M059J (cell line): ENCODE measurements around the gene MC5R. TPM values are rescaled to one million over a fixed set of nuclear protein-coding genes. Genes with fewer than 3 reads are reported as not detected.

Experiments used
- DNase-seq: peaks from one replicate; pipeline ENCODE4 v3.0.0-alpha.2; 2012; ENCODE audit warnings: low read depth
- total RNA-seq: library from RNA; depleted of rRNA; stranded (reverse); fragments of >200 nt; shearing (Covaris generic); gene quantifications from 2 replicates; pipeline ENCODE4 v1.2.3, GENCODE V29; 2014; rRNA removed

The MC5R gene
- not detected in 2 replicates for total RNA-seq

DNA sequence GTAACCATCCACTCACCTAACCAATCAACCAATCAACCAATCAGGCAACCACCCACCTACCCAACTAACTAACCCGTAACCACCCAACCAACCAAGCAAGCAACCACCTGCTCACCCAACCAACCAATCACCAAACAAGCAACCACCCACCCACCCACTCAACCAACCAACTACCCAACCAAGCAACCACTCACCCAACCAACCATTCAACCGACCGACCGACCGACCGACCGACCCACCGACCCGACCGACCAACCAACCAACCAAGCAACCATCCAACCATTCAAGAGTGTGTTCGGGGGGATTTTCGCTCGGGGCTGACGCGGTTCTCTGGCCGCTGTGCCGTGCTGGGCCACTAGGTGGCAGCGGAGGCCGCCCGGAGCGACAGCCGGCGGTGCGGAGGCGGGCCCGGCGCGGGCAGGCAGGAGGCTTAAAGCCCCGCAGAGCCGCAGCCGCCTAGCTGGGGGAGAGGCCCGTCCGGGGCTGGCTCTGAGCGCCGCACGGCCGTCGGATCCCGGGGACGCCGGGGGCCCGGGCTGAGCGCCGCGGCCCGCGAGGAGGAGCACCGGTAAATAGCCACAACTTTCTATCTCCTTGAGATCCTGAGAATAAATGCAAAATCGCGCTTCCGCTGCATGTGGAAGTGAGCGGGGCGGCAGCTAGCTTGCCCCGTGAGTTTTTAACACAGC, at the start of gene MC5R:
MC5R (plus strand) TSS at position 443 of the 689 bp plus-strand sequence. CDS start 1,617 bp downstream, outside the sequence.
- DNase-seq, result peak; percentile 17

DNA sequence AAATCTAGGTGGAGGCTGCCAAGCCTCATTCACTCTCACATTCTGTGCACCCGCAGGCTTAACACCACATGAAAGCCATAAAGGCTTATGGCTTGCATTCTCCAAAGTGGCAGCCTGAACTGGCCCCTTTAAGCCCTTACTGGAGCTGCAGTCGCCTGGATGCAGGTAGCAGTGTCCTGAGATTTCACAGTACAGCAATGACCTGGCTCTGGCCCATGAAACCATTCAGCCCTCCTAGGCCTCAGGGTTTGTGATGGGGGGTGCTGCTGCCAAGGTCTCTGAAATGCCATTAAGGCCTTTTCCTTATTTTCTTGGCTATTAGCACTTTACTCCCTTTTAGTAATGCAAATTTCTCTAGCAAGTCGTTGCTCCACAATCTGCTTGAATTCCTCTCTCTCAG, 48.9 kb upstream of the MC5R start:
- no peak for DNase-seq

DNA sequence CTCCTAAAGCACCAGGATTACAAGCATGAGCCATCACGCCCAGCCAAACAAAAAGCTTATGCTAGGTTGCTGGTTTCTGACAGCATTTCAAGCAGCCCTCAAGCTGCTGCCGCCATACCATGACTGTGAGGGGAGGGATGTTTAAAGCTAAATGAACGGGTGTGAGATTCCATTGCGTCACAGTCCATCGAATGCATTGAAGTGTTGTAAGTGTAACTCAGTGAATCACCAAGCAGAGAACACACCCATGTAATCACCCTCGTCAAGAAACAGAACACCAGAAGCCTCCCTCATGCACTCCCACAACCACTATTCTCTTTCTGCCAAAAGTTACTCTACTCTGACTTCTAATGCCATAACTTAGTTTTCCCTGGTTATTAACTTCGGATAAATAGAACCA, 32.8 kb upstream of the MC5R start:
- no peak for DNase-seq

- DNase-seq, result no peak
These were observed 30.1 kb upstream of the MC5R start for GRCh38 chr18:13793819-13794218.

DNA sequence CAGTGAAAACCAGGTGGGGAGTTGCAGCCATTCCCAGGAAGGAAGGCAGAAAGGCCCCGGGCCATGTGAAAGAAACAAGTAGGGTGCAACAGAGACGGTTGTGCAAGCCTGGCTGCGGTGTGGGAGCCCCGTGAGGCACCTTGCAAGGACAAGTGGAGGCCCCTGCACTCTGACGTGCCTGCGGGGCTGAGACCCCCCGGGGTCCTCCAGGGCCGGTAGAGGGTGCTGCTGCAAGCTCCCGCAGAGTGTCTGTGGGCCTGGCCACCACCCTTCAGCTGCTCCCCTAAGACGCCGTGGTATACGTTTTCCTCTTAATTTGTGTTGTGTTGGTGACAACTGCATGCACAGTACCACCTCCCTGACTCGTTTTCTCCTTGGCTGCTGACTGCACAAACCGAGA, 27.4 kb upstream of the MC5R start:
- no peak for DNase-seq

- DNase-seq, result peak; percentile 68
These were observed 26.8 kb upstream of the MC5R start for GRCh38 chr18:13797157-13797611.

GRCh38 chr18:13799396-13799795, 24.6 kb upstream of the MC5R start:
- no peak for DNase-seq

- DNase-seq, result peak; percentile 32
These were observed 23.3 kb upstream of the MC5R start for GRCh38 chr18:13800505-13801259.

DNA sequence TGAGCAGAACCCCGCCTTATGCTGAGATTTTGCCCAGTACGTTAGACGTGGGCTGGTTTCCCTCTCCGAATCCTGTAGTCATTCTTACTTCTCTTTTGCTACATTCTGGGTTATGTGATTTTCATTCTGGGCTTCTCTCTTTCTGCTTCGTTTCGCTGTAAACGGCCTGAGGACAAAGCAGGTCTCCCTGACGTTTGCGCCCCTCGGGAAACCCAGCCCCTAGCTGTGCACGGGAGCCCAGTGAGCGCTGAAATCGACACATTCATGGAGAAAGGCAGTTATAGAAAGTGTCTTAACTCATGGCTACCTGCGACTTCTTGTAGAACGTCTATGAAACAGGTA, 22.7 kb upstream of the MC5R start:
- DNase-seq, result no peak

DNA sequence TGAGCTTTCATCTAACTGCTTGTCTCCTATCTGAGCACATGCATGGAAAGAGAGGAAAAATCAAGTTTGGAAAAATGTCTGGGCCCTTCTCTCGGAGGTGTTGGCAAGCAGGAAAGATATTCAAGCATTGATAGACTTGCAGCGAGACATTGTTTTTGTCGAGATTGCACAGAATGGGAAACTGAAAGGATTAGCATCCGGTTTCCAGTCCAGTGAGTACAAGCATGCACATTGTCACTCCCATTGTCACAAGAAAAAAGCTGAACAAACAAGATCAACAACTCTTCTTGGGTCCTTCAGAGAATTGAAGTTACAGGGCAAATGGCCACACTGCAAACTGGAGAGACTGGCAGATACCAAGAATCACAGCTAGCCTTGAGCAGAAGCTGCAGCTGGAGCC, 19.6 kb upstream of the MC5R start:
- DNase-seq, result no peak

DNA sequence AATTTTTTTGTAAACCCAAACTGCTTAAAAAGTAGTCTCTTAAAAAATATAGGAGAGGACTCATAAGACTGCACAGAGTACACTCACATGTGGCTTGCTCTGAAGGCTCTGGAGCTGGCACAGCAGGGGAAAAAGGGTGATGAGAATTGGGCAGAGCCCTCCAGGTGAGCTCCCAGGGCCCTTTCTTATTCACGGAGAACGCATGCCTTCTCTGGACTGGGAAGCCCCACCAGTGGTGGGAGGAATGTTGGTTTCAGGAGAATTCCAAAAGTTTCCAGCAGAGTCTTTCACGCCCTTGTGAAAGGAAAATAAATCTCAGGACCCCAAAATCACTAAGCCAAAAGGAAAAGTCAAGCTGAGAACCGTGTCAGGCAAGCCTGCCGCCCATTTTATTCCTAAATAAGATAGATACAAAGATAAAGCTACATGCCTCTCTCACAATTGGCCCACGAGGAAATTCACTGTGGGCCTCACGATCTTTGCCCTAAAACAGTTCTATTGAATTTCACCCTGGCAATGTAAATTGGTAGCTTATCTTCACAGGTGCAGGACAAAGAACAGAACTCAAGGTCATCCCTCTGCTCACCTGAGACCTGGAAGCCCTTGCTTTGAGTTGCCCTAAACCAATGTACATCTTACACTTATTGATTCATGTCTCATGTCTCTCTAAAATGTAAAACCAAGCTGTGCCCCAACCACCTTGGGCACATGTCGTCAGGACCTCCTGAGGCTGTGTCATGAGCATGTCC, 15.5 kb upstream of the MC5R start:
- DNase-seq, result no peak

DNA sequence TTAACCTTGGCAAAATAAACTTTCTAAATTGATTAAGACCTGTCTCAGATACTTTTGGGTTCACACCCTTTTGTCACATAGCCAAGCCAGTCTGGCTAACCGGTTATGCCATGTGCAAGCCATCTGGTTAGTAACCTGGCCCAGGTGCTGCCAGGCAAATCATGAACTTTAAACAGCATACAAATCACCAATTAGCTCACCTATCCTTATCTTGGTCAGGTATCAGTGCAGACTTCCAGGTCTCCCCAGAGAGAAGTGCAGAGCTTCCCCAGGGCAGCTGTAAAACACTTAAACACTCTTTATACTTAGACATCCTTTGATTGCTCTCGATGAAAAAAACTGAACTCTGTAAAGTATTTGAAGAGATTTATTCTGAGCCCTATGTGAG, 14.9 kb upstream of the MC5R start:
- no peak for DNase-seq

DNA sequence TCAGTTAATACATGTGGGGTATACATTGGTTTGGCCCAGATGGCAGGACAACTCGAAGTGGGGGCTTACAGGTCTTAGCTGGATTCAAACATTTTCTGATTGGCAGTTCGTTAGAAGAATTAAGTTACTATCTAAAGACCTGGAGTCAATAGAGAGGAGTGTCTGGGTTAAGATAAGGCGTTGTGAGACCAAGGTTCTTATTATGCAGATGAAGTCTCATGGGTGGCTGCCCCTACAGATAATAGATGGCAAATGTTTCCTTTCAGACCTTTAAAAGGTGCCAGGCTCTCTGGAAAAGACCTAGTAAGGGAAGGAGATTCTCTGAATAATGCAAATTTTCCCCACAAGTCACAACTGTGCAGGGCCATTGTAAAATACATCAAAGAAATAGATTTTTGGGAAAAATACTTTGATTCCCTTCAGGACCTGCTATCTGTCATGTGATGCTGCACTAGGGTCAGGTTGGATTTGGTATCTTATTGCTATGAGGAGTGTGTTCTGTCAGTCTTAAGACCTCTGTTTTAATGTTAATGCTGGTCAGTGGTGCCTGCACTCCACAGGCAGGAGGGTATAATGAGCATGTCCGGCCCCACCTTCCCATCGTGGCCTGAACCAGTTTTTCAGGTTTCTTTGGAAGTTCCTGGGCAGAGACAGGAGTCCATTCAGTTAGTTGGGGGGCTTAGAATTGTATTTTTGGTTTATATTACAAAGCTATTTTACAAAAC, 14.3 kb upstream of the MC5R start:
- DNase-seq, result no peak

GRCh38 chr18:13810950-13811485, 12.9 kb upstream of the MC5R start:
- DNase-seq, result peak; percentile 44

DNA sequence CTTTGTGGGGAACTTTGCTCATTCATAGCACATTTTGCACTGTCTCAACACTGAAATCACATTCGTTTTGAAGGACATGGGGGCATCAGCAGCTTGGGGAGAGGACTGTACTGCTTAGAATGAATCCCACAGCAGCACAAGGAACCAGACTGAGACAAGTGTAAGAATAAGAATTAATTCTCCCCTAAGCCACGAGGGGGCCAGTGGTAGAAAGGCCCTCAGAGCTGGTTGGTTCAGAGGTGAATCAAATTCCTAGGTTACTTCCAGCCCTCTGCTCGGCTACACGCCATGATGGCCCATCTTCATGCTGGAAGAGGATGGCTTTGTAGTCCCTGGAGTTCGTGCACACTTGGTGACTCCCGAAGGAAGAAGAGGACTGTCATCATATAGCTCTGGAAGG, 12.0 kb upstream of the MC5R start:
- DNase-seq, result no peak

DNA sequence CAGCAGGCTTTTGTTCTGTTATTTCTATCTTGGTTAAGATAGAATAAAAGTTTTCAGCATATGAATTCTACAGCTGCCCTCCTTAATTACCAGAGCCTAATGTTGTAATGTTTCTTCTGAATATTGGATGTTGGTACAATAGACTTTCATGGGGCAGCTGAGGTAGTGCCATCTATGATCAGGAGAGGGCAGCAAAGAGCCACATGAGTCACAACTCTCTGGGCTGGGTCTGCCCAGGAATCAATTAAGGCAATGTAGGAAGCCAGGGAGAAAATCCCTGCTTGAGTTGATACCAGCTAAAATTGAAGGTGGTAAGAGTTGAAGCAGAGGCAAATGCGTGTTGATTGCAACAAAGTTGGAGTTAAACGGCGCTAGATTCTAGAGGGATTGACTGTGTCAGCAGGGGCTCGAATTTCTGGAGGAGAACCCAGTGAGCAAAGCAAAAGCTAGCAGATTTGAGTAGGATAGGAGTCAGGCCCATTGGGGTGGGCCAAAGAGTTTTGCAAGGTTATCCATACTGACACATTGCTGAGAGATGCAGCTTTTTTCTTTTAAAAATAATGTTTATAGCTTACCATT, 10.6 kb upstream of the MC5R start:
- DNase-seq, result peak; percentile 55

DNA sequence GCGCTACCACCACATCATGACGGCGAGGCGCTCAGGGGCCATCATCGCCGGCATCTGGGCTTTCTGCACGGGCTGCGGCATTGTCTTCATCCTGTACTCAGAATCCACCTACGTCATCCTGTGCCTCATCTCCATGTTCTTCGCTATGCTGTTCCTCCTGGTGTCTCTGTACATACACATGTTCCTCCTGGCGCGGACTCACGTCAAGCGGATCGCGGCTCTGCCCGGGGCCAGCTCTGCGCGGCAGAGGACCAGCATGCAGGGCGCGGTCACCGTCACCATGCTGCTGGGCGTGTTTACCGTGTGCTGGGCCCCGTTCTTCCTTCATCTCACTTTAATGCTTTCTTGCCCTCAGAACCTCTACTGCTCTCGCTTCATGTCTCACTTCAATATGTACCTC, 2.3 kb downstream of the MC5R start:
- no peak for DNase-seq

- DNase-seq, result peak; percentile 24
These were observed 8.0 kb downstream of the MC5R start for GRCh38 chr18:13831864-13832508.

DNA sequence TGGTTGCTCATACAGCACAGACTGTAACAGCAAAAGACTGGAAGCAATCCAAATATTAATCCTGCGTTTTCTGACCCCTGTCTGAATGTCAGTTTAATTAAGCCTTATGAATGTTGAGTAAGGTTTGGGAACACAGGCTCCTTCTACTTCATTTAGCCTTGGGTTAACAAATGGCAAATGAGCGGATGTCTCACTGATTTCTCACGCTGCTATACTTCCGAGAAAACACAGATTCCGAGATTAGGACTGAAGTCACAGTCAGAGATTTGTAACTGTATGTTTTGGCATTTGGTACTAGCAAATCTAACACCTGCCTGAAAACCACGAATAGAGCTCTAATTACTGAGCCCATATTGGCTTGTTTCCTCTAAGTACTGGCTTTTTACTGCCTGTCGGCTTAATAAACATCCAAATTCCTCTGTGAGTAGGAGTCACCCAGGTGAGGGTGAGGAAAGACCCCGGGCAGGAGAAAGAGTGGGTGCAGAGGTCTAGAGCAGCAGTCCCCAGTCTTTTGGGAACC, 10.6 kb downstream of the MC5R start:
- no peak for DNase-seq

GRCh38 chr18:13835202-13835601, 11.3 kb downstream of the MC5R start:
- no peak for DNase-seq

DNA sequence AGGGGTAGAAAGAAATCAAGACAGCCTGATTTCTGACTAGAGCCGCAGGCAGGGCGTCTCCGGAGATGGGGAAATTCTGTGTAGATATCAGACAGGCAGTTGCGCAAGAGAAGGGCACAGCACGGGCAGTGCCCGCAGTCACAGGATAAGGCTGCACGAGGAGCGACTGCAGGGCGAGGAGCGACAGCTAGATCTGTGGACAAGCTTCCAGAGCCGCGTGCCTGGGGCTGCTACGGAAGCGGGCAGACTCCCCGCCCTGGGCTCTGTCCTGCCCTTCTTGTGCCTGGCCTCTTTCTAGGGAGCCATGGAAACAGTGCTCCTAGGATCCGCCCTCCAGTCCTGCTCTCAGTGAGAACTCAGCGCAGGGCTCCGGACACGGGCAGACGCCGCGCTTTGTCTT, 12.6 kb downstream of the MC5R start:
- no peak for DNase-seq
